ENCODE data around the gene GIPC1.
A peak's percentile ranks its signal among the peaks of the same experiment; 100 is the strongest.
"Not testable (repeated sequence)": the region's sequence is repeated elsewhere in the genome, so short reads cannot be mapped to it uniquely, and the experiment has no call there.

Gene GIPC1

GRCh38 chr19:14496029-14496833 is at the start of gene GIPC1:
GIPC1 (minus strand) TSS chr19:14496127; CDS start chr19:14482976, 13,151 bp downstream.
- peak within 1 kb of the TSS; percentile 42 for H3K9ac ChIP-seq (ENCODE audit: low read length)

GRCh38 chr19:14545716-14546082 is 49.8 kb upstream of the GIPC1 start:
- Histone ChIP-seq H3K4me1 (ENCODE audit: control insufficient read depth, insufficient read depth, low read length) (no peaks in the 10 kb centered on the region), H3K9ac (ENCODE audit: low read length) (no peak overlapping the region), H3K4me3 (ENCODE audit: low read length) (no peak overlapping the region), H3K36me3 (ENCODE audit: control insufficient read depth, insufficient read depth, low read length) (peaks cover 2% of the 10 kb centered on the region), H3K27me3 (ENCODE audit: control insufficient read depth, insufficient read depth, low read length) (no peaks in the 10 kb centered on the region), H3K27ac (ENCODE audit: low read depth, low read length) (no peak overlapping the region)

More at GRCh38 chr19:14496029-14496833, at the start of gene GIPC1:
- Histone ChIP-seq H3K27me3 (ENCODE audit: control insufficient read depth, insufficient read depth, low read length) (no peaks in the 10 kb centered on the region), H3K4me1 (ENCODE audit: control insufficient read depth, insufficient read depth, low read length) (peaks cover 5% of the 10 kb centered on the region), H3K27ac (ENCODE audit: low read depth, low read length) (peak within 1 kb of the TSS; percentile 58), H3K36me3 (ENCODE audit: control insufficient read depth, insufficient read depth, low read length) (no peaks in the 10 kb centered on the region), H3K4me3 (ENCODE audit: low read length) (peak within 1 kb of the TSS; percentile 70)

- Histone ChIP-seq H3K9ac (ENCODE audit: low read length) (no peak overlapping the region), H3K4me1 (ENCODE audit: control insufficient read depth, insufficient read depth, low read length) (no peaks in the 10 kb centered on the region), H3K27ac (ENCODE audit: low read depth, low read length) (no peak overlapping the region)
Measured at GRCh38 chr19:14544977-14545715, 49.2 kb upstream of the GIPC1 start.

GRCh38 chr19:14544047-14544446 is 48.1 kb upstream of the GIPC1 start:
- Histone ChIP-seq H3K4me1 (ENCODE audit: control insufficient read depth, insufficient read depth, low read length) (no peaks in the 10 kb centered on the region), H3K27ac (ENCODE audit: low read depth, low read length) (no peak overlapping the region), H3K27me3 (ENCODE audit: control insufficient read depth, insufficient read depth, low read length) (no peaks in the 10 kb centered on the region), H3K9ac (ENCODE audit: low read length) (no peak overlapping the region), H3K4me3 (ENCODE audit: low read length) (no peak overlapping the region), H3K36me3 (ENCODE audit: control insufficient read depth, insufficient read depth, low read length) (peaks cover 2% of the 10 kb centered on the region)

More at GRCh38 chr19:14544977-14545715, 49.2 kb upstream of the GIPC1 start:
- peaks cover 2% of the 10 kb centered on the region for H3K36me3 ChIP-seq (ENCODE audit: control insufficient read depth, insufficient read depth, low read length)
- no peak overlapping the region for H3K4me3 ChIP-seq (ENCODE audit: low read length)
- no peaks in the 10 kb centered on the region for H3K27me3 ChIP-seq (ENCODE audit: control insufficient read depth, insufficient read depth, low read length)

- Histone ChIP-seq H3K9ac (ENCODE audit: low read length) (no peak overlapping the region), H3K4me1 (ENCODE audit: control insufficient read depth, insufficient read depth, low read length) (no peaks in the 10 kb centered on the region), H3K27me3 (ENCODE audit: control insufficient read depth, insufficient read depth, low read length) (no peaks in the 10 kb centered on the region), H3K4me3 (ENCODE audit: low read length) (no peak overlapping the region), H3K36me3 (ENCODE audit: control insufficient read depth, insufficient read depth, low read length) (peaks cover 2% of the 10 kb centered on the region), H3K27ac (ENCODE audit: low read depth, low read length) (no peak overlapping the region)
Measured at GRCh38 chr19:14542711-14543328, 46.9 kb upstream of the GIPC1 start.

GRCh38 chr19:14541979-14542378 is 46.1 kb upstream of the GIPC1 start:
- H3K9ac ChIP-seq (ENCODE audit: low read length); H3K4me3 ChIP-seq (ENCODE audit: low read length); H3K27me3 ChIP-seq (ENCODE audit: control insufficient read depth, insufficient read depth, low read length); H3K36me3 ChIP-seq (ENCODE audit: control insufficient read depth, insufficient read depth, low read length); H3K27ac ChIP-seq (ENCODE audit: low read depth, low read length); H3K4me1 ChIP-seq (ENCODE audit: control insufficient read depth, insufficient read depth, low read length): not testable (repeated sequence)

GRCh38 chr19:14540741-14541525 is 45.0 kb upstream of the GIPC1 start:
- H3K4me1 ChIP-seq (ENCODE audit: control insufficient read depth, insufficient read depth, low read length): no peaks in the 10 kb centered on the region
- H3K27ac ChIP-seq (ENCODE audit: low read depth, low read length): no peak overlapping the region
- peaks cover 2% of the 10 kb centered on the region for H3K36me3 ChIP-seq (ENCODE audit: control insufficient read depth, insufficient read depth, low read length)
- H3K27me3 ChIP-seq (ENCODE audit: control insufficient read depth, insufficient read depth, low read length): no peaks in the 10 kb centered on the region
- H3K9ac ChIP-seq (ENCODE audit: low read length): no peak overlapping the region
- no peak overlapping the region for H3K4me3 ChIP-seq (ENCODE audit: low read length)

GRCh38 chr19:14536926-14537692 is 41.2 kb upstream of the GIPC1 start:
- Histone ChIP-seq H3K36me3 (ENCODE audit: control insufficient read depth, insufficient read depth, low read length) (peaks cover 2% of the 10 kb centered on the region), H3K4me3 (ENCODE audit: low read length) (peak overlapping the region; percentile 40), H3K9ac (ENCODE audit: low read length) (no peak overlapping the region), H3K27me3 (ENCODE audit: control insufficient read depth, insufficient read depth, low read length) (no peaks in the 10 kb centered on the region), H3K4me1 (ENCODE audit: control insufficient read depth, insufficient read depth, low read length) (no peaks in the 10 kb centered on the region), H3K27ac (ENCODE audit: low read depth, low read length) (no peak overlapping the region)

GRCh38 chr19:14533450-14533849 is 37.5 kb upstream of the GIPC1 start:
- Histone ChIP-seq H3K27ac (ENCODE audit: low read depth, low read length) (no peak overlapping the region), H3K4me1 (ENCODE audit: control insufficient read depth, insufficient read depth, low read length) (no peaks in the 10 kb centered on the region), H3K4me3 (ENCODE audit: low read length) (no peak overlapping the region), H3K27me3 (ENCODE audit: control insufficient read depth, insufficient read depth, low read length) (no peaks in the 10 kb centered on the region), H3K9ac (ENCODE audit: low read length) (no peak overlapping the region), H3K36me3 (ENCODE audit: control insufficient read depth, insufficient read depth, low read length) (no peaks in the 10 kb centered on the region)

GRCh38 chr19:14530506-14530905 is 34.6 kb upstream of the GIPC1 start:
- H3K4me3 ChIP-seq (ENCODE audit: low read length): no peak overlapping the region
- H3K36me3 ChIP-seq (ENCODE audit: control insufficient read depth, insufficient read depth, low read length): no peaks in the 10 kb centered on the region
- H3K27me3 ChIP-seq (ENCODE audit: control insufficient read depth, insufficient read depth, low read length): no peaks in the 10 kb centered on the region
- H3K4me1 ChIP-seq (ENCODE audit: control insufficient read depth, insufficient read depth, low read length): no peaks in the 10 kb centered on the region
- H3K27ac ChIP-seq (ENCODE audit: low read depth, low read length): no peak overlapping the region
- no peak overlapping the region for H3K9ac ChIP-seq (ENCODE audit: low read length)

GRCh38 chr19:14530005-14530348 is 34.0 kb upstream of the GIPC1 start:
- H3K27me3 ChIP-seq (ENCODE audit: control insufficient read depth, insufficient read depth, low read length): no peaks in the 10 kb centered on the region
- peak overlapping the region; percentile 92 for H3K4me3 ChIP-seq (ENCODE audit: low read length)
- peak overlapping the region; percentile 87 for H3K27ac ChIP-seq (ENCODE audit: low read depth, low read length)
- peak overlapping the region; percentile 71 for H3K9ac ChIP-seq (ENCODE audit: low read length)
- no peaks in the 10 kb centered on the region for H3K4me1 ChIP-seq (ENCODE audit: control insufficient read depth, insufficient read depth, low read length)
- no peaks in the 10 kb centered on the region for H3K36me3 ChIP-seq (ENCODE audit: control insufficient read depth, insufficient read depth, low read length)

All from rectal smooth muscle tissue (tissue), 1 donor.